Liver (tissue), 9 donors: Measurements from ENCODE around the gene NOL4L. TPM values are rescaled to one million over a fixed set of nuclear protein-coding genes. Genes with fewer than 3 reads are reported as not detected.
A peak's percentile ranks its signal among the peaks of the same experiment; 100 is the strongest.

Source experiments
- DNase-seq: peaks from one replicate; pipeline ENCODE4 v3.0.0-alpha.2; 2017; ENCODE audit warnings: low spot score
- H3K27ac ChIP-seq, 2 donors: one replicate each; pipeline ENCODE4 v1.7.0; 2013; ENCODE audit warnings: inconsistent platforms in 2 of 2, low read length in 2 of 2, control low read depth in 1 of 2, low read depth in 1 of 2, mild to moderate bottlenecking in 1 of 2
- H3K27me3 ChIP-seq, 4 donors: one replicate each; pipeline versions ENCODE4 v1.6.1 to v1.7.0; 2013; ENCODE audit warnings: low read length in 3 of 4, inconsistent platforms in 1 of 4, mild to moderate bottlenecking in 1 of 4, moderate library complexity in 1 of 4; ENCODE audit not compliant: control insufficient read depth in 4 of 4, insufficient read depth in 4 of 4
- H3K36me3 ChIP-seq, 4 donors: one replicate each; pipeline versions ENCODE4 v1.6.1 to v1.7.0; 2013; ENCODE audit warnings: low read length in 3 of 4, mild to moderate bottlenecking in 3 of 4, low read depth in 1 of 4, moderate library complexity in 1 of 4; ENCODE audit not compliant: control insufficient read depth in 4 of 4, insufficient read depth in 3 of 4
- H3K4me1 ChIP-seq, 4 donors: one replicate each; pipeline versions ENCODE4 v1.6.1 to v1.7.0; 2013; ENCODE audit warnings: low read length in 3 of 4, mild to moderate bottlenecking in 3 of 4, moderate library complexity in 1 of 4; ENCODE audit not compliant: control insufficient read depth in 4 of 4, insufficient read depth in 4 of 4
- H3K4me3 ChIP-seq, 3 donors: one replicate each; pipeline versions ENCODE4 v1.6.1 to v1.7.0; 2013; ENCODE audit warnings: low read length in 3 of 3, control low read depth in 1 of 3, low read depth in 1 of 3, mild to moderate bottlenecking in 1 of 3
- H3K9ac ChIP-seq, 2 donors: one replicate each; pipeline ENCODE4 v1.7.0; 2013; ENCODE audit warnings: low read length in 2 of 2, mild to moderate bottlenecking in 2 of 2, moderate library complexity in 2 of 2, control low read depth in 1 of 2, low read depth in 1 of 2
- H3K9me3 ChIP-seq, 4 donors: one replicate each; pipeline versions ENCODE4 v1.6.1 to v1.7.0; 2013; ENCODE audit warnings: low read length in 3 of 4; ENCODE audit not compliant: control insufficient read depth in 4 of 4
- FOXA2 ChIP-seq: IDR thresholded peaks from 2 replicates; pipeline ENCODE4 v1.6.1; 2016; ENCODE audit warnings: antibody characterized with exemption
- GABPA ChIP-seq, 2 donors: IDR thresholded peaks in 1 of 2; conservative IDR thresholded peaks in 1 of 2; 2 replicates each; pipeline ENCODE4 v1.6.1; 2016; ENCODE audit warnings: antibody characterized with exemption in 2 of 2, mild to moderate bottlenecking in 1 of 2, moderate library complexity in 1 of 2
- HNF4A ChIP-seq, 2 donors: conservative IDR thresholded peaks; 2 replicates each; pipeline ENCODE4 v1.6.1; 2016; ENCODE audit warnings: antibody characterized with exemption in 2 of 2, mild to moderate bottlenecking in 2 of 2
- HNF4G ChIP-seq: IDR thresholded peaks from 2 replicates; pipeline ENCODE4 v1.6.1; 2016; ENCODE audit warnings: antibody characterized with exemption
- JUND ChIP-seq, 2 donors: IDR thresholded peaks; 2 replicates each; pipeline ENCODE4 v1.6.1; 2016; ENCODE audit warnings: antibody characterized with exemption in 2 of 2
- NR2F2 ChIP-seq: IDR thresholded peaks from 2 replicates; pipeline ENCODE4 v1.6.1; 2016; ENCODE audit warnings: antibody characterized with exemption
- RAD21 ChIP-seq, 2 donors: IDR thresholded peaks; 2 replicates each; pipeline ENCODE4 v1.6.1; 2016; ENCODE audit warnings: antibody characterized with exemption in 2 of 2, mild to moderate bottlenecking in 2 of 2
- RXRA ChIP-seq, 2 donors: IDR thresholded peaks; 2 replicates each; pipeline ENCODE4 v1.6.1; 2017 to 2018; ENCODE audit warnings: antibody characterized with exemption in 2 of 2, mild to moderate bottlenecking in 1 of 2
- SP1 ChIP-seq: IDR thresholded peaks from 2 replicates; pipeline ENCODE4 v1.6.1; 2018; ENCODE audit warnings: antibody characterized with exemption, mild to moderate bottlenecking
- YY1 ChIP-seq: IDR thresholded peaks from 2 replicates; pipeline ENCODE4 v1.6.1; 2016; ENCODE audit warnings: antibody characterized with exemption, mild to moderate bottlenecking
- WGBS: extraction: QIAGEN DNeasy Blood & Tissue Kit; methylation state at CpG from one replicate; pipeline ENCODE4 v1.1.7; 2013; 5-methylcytosine and 5-hydroxymethylcytosine counted together
- polyA plus RNA-seq, 2 donors: library from polyadenylated mRNA; stranded (reverse) in 1 of 2; unstranded in 1 of 2; fragments of 200-250 nt in 1 of 2; fragments of >200 nt in 1 of 2; fragmentation: Nextera tagmentation in 1 of 2; extraction: Ambion mirVana in 1 of 2; gene quantifications; one replicate each; pipeline versions ENCODE4 v1.2.1 to v1.2.3, GENCODE V29; 2013 to 2015
- total RNA-seq, 2 donors: library from RNA; depleted of rRNA; stranded (reverse); fragments of >200 nt; gene quantifications; one replicate each; pipeline ENCODE4 v1.2.3, GENCODE V29; 2014
- TF ChIP-seq, protein P1 (sequence below): IDR thresholded peaks from 2 replicates; pipeline ENCODE4 v1.6.1; 2016; ENCODE audit warnings: antibody characterized with exemption
- TF ChIP-seq, protein P2 (sequence below): IDR thresholded peaks from 2 replicates; pipeline ENCODE4 v1.6.1; 2016; ENCODE audit warnings: antibody characterized with exemption
- TF ChIP-seq, protein P3 (sequence below): IDR thresholded peaks from 2 replicates; pipeline ENCODE4 v1.6.1; 2016; ENCODE audit warnings: antibody characterized with exemption
- donor health status: healthy.
- donor health status: healthy.
- donor health status: healthy.
- donor health status: healthy.
- donor health status: healthy.

Gene NOL4L
- total and polyA plus RNA-seq, 4 donors: 2.2 to 6.8 (median 4.3) TPM

DNA sequence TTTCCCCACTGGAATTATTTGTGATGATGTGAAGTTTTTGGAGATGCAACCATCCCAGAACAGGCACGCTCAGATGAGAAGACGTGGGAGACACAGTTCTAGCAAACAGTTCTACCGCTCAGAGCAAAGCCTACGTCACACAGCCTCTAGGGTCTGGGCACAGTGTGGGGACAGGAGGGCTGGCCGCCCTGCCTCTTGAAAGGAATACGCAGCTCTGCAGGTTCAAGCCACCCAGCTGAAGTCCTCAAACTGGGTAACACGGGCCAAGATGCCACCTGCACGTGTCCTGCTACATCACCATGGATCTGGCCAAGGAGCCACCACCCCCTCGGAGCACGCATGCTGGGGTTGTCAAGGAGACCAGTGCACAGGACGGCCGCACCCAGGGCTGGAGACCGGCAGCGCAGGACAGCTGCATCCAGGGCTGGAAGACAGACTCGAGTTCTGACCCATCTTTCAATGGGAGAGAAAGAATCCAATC, 75.0 kb downstream of the NOL4L start:
- H3K4me1 ChIP-seq: peaks cover 8 to 30% (median 19%) of the 10 kb centered on the region in 4 donors
- no peaks in the 10 kb centered on the region for H3K9me3 ChIP-seq
- H3K36me3 ChIP-seq: no peaks in the 10 kb centered on the region
- no peaks in the 10 kb centered on the region for H3K27me3 ChIP-seq
- TF ChIP-seq, protein P1, sequence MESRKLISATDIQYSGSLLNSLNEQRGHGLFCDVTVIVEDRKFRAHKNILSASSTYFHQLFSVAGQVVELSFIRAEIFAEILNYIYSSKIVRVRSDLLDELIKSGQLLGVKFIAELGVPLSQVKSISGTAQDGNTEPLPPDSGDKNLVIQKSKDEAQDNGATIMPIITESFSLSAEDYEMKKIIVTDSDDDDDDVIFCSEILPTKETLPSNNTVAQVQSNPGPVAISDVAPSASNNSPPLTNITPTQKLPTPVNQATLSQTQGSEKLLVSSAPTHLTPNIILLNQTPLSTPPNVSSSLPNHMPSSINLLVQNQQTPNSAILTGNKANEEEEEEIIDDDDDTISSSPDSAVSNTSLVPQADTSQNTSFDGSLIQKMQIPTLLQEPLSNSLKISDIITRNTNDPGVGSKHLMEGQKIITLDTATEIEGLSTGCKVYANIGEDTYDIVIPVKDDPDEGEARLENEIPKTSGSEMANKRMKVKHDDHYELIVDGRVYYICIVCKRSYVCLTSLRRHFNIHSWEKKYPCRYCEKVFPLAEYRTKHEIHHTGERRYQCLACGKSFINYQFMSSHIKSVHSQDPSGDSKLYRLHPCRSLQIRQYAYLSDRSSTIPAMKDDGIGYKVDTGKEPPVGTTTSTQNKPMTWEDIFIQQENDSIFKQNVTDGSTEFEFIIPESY: no peak
- TF ChIP-seq JUND (IDR thresholded peaks at IDR 0.05): no peak
- TF ChIP-seq, protein P2, sequence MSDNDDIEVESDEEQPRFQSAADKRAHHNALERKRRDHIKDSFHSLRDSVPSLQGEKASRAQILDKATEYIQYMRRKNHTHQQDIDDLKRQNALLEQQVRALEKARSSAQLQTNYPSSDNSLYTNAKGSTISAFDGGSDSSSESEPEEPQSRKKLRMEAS: no peak
- H3K27ac ChIP-seq: no peak overlapping the region
- DNase-seq: no peak
- H3K9ac ChIP-seq: no peak overlapping the region
- WGBS: 89% methylated on average over 15 of the region's 15 CpGs
- no peak overlapping the region for H3K4me3 ChIP-seq

DNA sequence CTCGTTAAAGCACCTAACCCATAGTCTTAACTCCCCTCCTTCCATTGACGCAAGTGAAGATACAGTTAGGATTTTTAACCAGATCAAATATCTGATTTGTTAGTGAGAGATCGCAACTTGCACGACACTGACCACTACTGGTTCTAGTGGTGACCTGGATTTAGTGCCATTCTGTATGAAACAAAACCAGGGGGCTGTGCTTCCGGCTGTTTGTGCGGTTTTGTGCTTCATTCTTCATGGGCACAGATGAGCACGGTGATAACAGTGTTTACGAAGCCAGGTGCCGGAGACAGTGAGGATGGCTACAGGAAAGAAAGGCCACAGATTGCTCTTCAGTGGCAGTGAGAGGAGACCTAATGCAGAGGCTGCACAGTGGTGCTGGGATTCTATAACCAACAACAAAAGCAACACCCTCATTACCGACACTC, 75.5 kb downstream of the NOL4L start:
- TF ChIP-seq FOXA2 (no peak), RAD21 (IDR thresholded peaks at IDR 0.05) (peak; percentile 43 to 44)
- Histone ChIP-seq H3K9me3 (no peaks in the 10 kb centered on the region), H3K4me3 (no peak overlapping the region), H3K9ac (no peak overlapping the region), H3K4me1 (peaks cover 6 to 25% (median 15%) of the 10 kb centered on the region in 4 donors), H3K36me3 (no peaks in the 10 kb centered on the region), H3K27ac (no peak overlapping the region), H3K27me3 (no peaks in the 10 kb centered on the region)
- no peak for DNase-seq
- 64% methylated on average over 10 of the region's 10 CpGs for WGBS

DNA sequence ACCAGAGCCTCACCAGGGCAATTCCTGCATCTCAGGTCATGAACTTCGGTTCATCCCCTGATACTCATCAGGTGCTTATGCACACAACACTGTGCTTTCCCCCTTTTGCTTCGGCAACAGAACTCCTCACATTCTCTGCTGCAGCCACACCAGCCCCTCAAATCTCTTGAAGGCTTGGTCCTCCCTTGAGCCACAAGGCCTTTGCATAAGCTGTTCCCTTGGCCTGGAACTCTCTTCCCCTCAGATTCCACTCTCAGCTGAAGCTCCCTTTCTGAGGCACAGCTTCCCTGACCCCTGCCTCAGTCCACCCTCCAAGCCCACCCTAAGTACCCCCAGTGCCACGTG, 76.4 kb downstream of the NOL4L start:
- DNase-seq: no peak
- H3K9ac ChIP-seq: no peak overlapping the region
- H3K4me3 ChIP-seq: no peak overlapping the region
- 86% methylated on average over 3 of the region's 3 CpGs for WGBS
- peaks cover 6 to 20% (median 11%) of the 10 kb centered on the region in 4 donors for H3K4me1 ChIP-seq
- no peak for TF ChIP-seq SP1
- H3K27ac ChIP-seq: no peak overlapping the region
- no peaks in the 10 kb centered on the region for H3K27me3 ChIP-seq
- H3K36me3 ChIP-seq: no peaks in the 10 kb centered on the region
- no peaks in the 10 kb centered on the region for H3K9me3 ChIP-seq

DNA sequence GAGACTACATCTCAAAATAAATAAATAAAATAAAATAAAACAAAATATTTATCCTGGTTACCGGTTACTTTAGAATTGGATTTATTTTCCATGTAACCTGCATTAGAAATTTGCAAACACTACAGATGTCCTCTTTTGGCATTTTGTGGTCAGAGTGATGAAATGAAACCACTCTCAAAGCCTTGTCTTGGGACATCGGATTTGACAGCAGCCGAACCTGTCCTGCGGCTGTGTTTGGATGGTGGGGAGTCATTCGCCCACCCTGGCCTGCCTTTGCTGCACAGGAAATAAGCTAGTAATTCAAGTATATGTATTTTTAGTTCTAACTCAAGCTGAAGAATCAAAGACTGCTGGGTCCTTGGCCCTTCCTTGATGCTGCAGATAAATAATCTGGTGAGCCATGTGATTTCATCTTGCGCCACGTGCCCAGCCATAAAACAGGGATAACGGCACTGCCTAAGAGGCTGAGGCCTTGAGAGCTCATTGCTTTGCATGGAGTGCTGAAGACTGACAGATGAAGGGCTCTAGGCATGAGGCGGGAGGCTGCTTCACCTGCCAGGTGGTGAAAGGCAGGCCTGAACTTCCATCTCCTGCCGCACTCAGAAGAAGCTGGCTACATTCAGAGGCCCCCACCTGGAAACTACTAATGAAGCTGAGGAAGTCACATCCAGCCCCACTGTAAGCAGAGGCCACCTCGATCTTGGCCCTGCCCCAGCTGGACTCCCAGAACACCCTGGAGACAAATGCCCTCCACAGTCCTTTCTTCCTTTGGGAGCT, 76.9 kb downstream of the NOL4L start:
- Histone ChIP-seq H3K27ac (no peak overlapping the region), H3K9me3 (no peaks in the 10 kb centered on the region), H3K4me1 (peaks cover 3 to 14% (median 8%) of the 10 kb centered on the region in 4 donors), H3K4me3 (no peak overlapping the region), H3K27me3 (no peaks in the 10 kb centered on the region), H3K9ac (no peak overlapping the region), H3K36me3 (no peaks in the 10 kb centered on the region)
- WGBS: 89% methylated on average over 11 of the region's 11 CpGs
- TF ChIP-seq, protein P3, sequence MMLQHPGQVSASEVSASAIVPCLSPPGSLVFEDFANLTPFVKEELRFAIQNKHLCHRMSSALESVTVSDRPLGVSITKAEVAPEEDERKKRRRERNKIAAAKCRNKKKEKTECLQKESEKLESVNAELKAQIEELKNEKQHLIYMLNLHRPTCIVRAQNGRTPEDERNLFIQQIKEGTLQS: no peak
- TF ChIP-seq HNF4G: no peak
- no peak for TF ChIP-seq JUND (IDR thresholded peaks at IDR 0.05)
- no peak for TF ChIP-seq YY1
- TF ChIP-seq NR2F2: no peak
- TF ChIP-seq HNF4A (conservative IDR thresholded peaks at IDR 0.05): no peak
- TF ChIP-seq RXRA (IDR thresholded peaks at IDR 0.05): no peak
- no peak for TF ChIP-seq GABPA (IDR thresholded peaks at IDR 0.05 in 1 of 2, conservative IDR thresholded peaks at IDR 0.05 in 1 of 2)
- no peak for DNase-seq
